ENCODE data around the gene ZNF215.

Gene ZNF215

GRCh38 chr11:6927030-6927617 is 898 bp downstream of the ZNF215 start:
- Histone ChIP-seq H3K36me3 (ENCODE audit: insufficient read depth) (peaks cover under 1% of the 10 kb centered on the region; the same call in 1 of the 2 replicates), H4K20me1 (ENCODE audit: insufficient read depth) (no peaks in the 10 kb centered on the region), H3K27me3 (ENCODE audit: insufficient read depth, low read depth) (no peaks in the 10 kb centered on the region), H3K4me3 (IDR thresholded peaks at IDR 0.05; ENCODE audit: insufficient read depth, low read depth, low read length) (no peak overlapping the region), H2AFZ (ENCODE audit: low read depth) (peak overlapping the region; percentile 98), H3K9ac (peak overlapping the region; percentile 78), H3K4me2 (peak overlapping the region; percentile 86), H3K4me1 (ENCODE audit: low read depth, poor library complexity, severe bottlenecking) (peaks cover 20% of the 10 kb centered on the region), H3K27ac (peak overlapping the region; percentile 71; the same call in 1 of the 2 replicates), H3K79me2 (ENCODE audit: insufficient read depth, low read depth) (peaks cover 18% of the 10 kb centered on the region; the same call in 1 of the 2 replicates)
- TF ChIP-seq, protein P1, sequence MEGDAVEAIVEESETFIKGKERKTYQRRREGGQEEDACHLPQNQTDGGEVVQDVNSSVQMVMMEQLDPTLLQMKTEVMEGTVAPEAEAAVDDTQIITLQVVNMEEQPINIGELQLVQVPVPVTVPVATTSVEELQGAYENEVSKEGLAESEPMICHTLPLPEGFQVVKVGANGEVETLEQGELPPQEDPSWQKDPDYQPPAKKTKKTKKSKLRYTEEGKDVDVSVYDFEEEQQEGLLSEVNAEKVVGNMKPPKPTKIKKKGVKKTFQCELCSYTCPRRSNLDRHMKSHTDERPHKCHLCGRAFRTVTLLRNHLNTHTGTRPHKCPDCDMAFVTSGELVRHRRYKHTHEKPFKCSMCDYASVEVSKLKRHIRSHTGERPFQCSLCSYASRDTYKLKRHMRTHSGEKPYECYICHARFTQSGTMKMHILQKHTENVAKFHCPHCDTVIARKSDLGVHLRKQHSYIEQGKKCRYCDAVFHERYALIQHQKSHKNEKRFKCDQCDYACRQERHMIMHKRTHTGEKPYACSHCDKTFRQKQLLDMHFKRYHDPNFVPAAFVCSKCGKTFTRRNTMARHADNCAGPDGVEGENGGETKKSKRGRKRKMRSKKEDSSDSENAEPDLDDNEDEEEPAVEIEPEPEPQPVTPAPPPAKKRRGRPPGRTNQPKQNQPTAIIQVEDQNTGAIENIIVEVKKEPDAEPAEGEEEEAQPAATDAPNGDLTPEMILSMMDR (conservative IDR thresholded peaks at IDR 0.05; ENCODE audit: low read depth, low read length) = no peak

GRCh38 chr11:6928916-6929315 is 2.7 kb downstream of the ZNF215 start:
- H3K27ac ChIP-seq = no peak overlapping the region
- H3K4me1 ChIP-seq (ENCODE audit: low read depth, poor library complexity, severe bottlenecking) = peaks cover 20% of the 10 kb centered on the region
- H3K9ac ChIP-seq = no peak overlapping the region
- H3K4me3 ChIP-seq (IDR thresholded peaks at IDR 0.05; ENCODE audit: insufficient read depth, low read depth, low read length) = no peak overlapping the region
- H3K27me3 ChIP-seq (ENCODE audit: insufficient read depth, low read depth) = no peaks in the 10 kb centered on the region
- H4K20me1 ChIP-seq (ENCODE audit: insufficient read depth) = no peaks in the 10 kb centered on the region
- no peak overlapping the region for H2AFZ ChIP-seq (ENCODE audit: low read depth)
- TF ChIP-seq, protein P1 (conservative IDR thresholded peaks at IDR 0.05; ENCODE audit: low read depth, low read length) = no peak
- peaks cover 18% of the 10 kb centered on the region; the same call in 1 of the 2 replicates for H3K79me2 ChIP-seq (ENCODE audit: insufficient read depth, low read depth)
- H3K36me3 ChIP-seq (ENCODE audit: insufficient read depth) = peaks cover 6% of the 10 kb centered on the region; the same call in 1 of the 2 replicates
- no peak overlapping the region; the same call in 1 of the 2 replicates for H3K4me2 ChIP-seq

- Histone ChIP-seq H3K4me1 (ENCODE audit: low read depth, poor library complexity, severe bottlenecking) (peaks cover 36% of the 10 kb centered on the region), H3K4me3 (IDR thresholded peaks at IDR 0.05; ENCODE audit: insufficient read depth, low read depth, low read length) (no peak overlapping the region), H3K79me2 (ENCODE audit: insufficient read depth, low read depth) (peaks cover 18% of the 10 kb centered on the region; the same call in 1 of the 2 replicates), H3K27ac (no peak overlapping the region), H3K9ac (no peak overlapping the region), H3K36me3 (ENCODE audit: insufficient read depth) (peaks cover 6% of the 10 kb centered on the region; the same call in 1 of the 2 replicates), H3K4me2 (no peak overlapping the region), H2AFZ (ENCODE audit: low read depth) (no peak overlapping the region), H4K20me1 (ENCODE audit: insufficient read depth) (no peaks in the 10 kb centered on the region), H3K27me3 (ENCODE audit: insufficient read depth, low read depth) (no peaks in the 10 kb centered on the region)
- TF ChIP-seq, protein P1 (conservative IDR thresholded peaks at IDR 0.05; ENCODE audit: low read depth, low read length) = no peak
These were observed 5.0 kb downstream of the ZNF215 start for GRCh38 chr11:6931146-6931713.

GRCh38 chr11:6932145-6932544 is 5.9 kb downstream of the ZNF215 start:
- H3K27me3 ChIP-seq (ENCODE audit: insufficient read depth, low read depth) = no peaks in the 10 kb centered on the region
- no peak overlapping the region for H3K9ac ChIP-seq
- peaks cover 46% of the 10 kb centered on the region for H3K4me1 ChIP-seq (ENCODE audit: low read depth, poor library complexity, severe bottlenecking)
- H3K36me3 ChIP-seq (ENCODE audit: insufficient read depth) = peaks cover 6% of the 10 kb centered on the region; the same call in 1 of the 2 replicates
- TF ChIP-seq, protein P1 (conservative IDR thresholded peaks at IDR 0.05; ENCODE audit: low read depth, low read length) = no peak
- peaks cover 18% of the 10 kb centered on the region; the same call in 1 of the 2 replicates for H3K79me2 ChIP-seq (ENCODE audit: insufficient read depth, low read depth)
- H2AFZ ChIP-seq (ENCODE audit: low read depth) = no peak overlapping the region
- H4K20me1 ChIP-seq (ENCODE audit: insufficient read depth) = no peaks in the 10 kb centered on the region
- no peak overlapping the region for H3K4me3 ChIP-seq (IDR thresholded peaks at IDR 0.05; ENCODE audit: insufficient read depth, low read depth, low read length)
- H3K4me2 ChIP-seq = no peak overlapping the region
- H3K27ac ChIP-seq = no peak overlapping the region

Data from KMS-11 (cell line).